Measurements from ENCODE around the gene FAM221B. TPM values are rescaled to one million over a fixed set of nuclear protein-coding genes. Genes with fewer than 3 reads are reported as not detected.

The FAM221B gene
- total RNA-seq, 1 donor from 2014 or later = not detected

DNA sequence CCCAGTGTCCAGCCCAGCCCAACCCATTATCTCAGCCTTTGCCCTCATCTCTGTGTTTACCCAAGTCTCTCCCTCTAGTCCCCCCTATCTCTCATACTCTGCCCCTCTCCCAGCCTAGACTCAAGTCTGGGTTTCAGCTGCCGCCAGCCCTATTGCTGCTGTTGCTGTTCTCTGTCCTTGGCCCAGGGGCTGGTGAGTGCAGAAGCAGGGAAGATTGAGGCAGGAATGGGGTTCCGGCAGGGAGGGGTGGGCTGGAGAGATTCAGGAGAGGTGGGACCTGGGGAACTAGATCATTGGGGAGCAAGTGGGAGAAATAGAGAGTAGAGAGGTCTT, 1.2 kb upstream of the FAM221B start:
- Mint-ChIP-seq H3K4me1 (ENCODE audit: low read depth) (peaks cover 47% of the 10 kb centered on the region), H3K27ac (ENCODE audit: unreplicated experiment) (peak overlapping the region; percentile 88)
- no peak for DNase-seq (ENCODE audit: low spot score)

DNA sequence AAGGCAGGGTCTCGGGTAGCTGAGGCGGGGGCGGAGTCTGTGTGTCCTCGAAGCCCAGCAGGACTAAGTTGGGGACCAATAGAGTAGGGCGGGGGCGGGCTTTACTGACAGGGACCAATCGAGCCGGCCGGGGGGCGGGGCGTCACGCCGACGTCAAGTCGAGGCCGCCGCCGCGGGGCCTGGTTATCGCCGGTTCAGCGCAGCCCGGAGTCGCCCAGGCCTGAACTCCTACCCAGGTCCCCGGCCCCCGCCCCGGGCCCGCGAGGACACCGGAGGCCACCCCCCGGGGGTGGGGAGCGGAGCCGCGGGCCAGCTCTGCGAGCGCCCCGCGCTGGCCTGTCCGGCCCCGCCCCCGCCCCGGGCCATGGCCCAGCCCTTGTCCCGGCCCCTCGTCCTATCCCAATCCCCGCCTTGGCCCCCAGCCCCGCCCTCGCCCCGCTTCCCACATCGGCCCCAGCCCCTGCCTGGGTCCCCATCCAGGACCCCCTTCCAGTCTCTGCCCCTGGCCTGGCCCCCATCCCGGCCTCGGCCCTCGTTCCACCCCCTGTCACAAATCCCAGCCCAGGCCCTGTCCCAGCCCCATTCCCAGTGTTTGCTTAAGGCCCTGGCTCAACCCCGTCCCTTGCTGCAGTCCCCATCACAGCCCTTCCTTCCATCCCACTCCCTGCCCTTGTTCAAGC, 692 bp upstream of the FAM221B start, which contains the start of gene TMEM8B:
Gene TMEM8B (plus strand): TSS at position 145 of the 680 bp plus-strand sequence. CDS start 220 bp downstream, at position 365.
- Mint-ChIP-seq H3K27ac (ENCODE audit: unreplicated experiment) (peak within 1 kb of the TSS; percentile 97), H3K4me3 (ENCODE audit: unreplicated experiment) (peak within 1 kb of the TSS; percentile 99), H3K36me3 (ENCODE audit: low read depth) (no peaks in the 10 kb centered on the region), H3K4me1 (ENCODE audit: low read depth) (peaks cover 43% of the 10 kb centered on the region), H3K9me3 (ENCODE audit: low read depth) (no peaks in the 10 kb centered on the region), H3K27me3 (ENCODE audit: low read depth) (no peaks in the 10 kb centered on the region)
- no peak for DNase-seq (ENCODE audit: low spot score)
- TF ChIP-seq, protein P1, sequence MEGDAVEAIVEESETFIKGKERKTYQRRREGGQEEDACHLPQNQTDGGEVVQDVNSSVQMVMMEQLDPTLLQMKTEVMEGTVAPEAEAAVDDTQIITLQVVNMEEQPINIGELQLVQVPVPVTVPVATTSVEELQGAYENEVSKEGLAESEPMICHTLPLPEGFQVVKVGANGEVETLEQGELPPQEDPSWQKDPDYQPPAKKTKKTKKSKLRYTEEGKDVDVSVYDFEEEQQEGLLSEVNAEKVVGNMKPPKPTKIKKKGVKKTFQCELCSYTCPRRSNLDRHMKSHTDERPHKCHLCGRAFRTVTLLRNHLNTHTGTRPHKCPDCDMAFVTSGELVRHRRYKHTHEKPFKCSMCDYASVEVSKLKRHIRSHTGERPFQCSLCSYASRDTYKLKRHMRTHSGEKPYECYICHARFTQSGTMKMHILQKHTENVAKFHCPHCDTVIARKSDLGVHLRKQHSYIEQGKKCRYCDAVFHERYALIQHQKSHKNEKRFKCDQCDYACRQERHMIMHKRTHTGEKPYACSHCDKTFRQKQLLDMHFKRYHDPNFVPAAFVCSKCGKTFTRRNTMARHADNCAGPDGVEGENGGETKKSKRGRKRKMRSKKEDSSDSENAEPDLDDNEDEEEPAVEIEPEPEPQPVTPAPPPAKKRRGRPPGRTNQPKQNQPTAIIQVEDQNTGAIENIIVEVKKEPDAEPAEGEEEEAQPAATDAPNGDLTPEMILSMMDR (IDR thresholded peaks at IDR 0.05) = no peak

More for the DNA sequence above, 1.2 kb upstream of the FAM221B start:
- no peaks in the 10 kb centered on the region for H3K27me3 Mint-ChIP-seq (ENCODE audit: low read depth)
- H3K4me3 Mint-ChIP-seq (ENCODE audit: unreplicated experiment) = peak overlapping the region; percentile 81
- H3K36me3 Mint-ChIP-seq (ENCODE audit: low read depth) = no peaks in the 10 kb centered on the region
- no peaks in the 10 kb centered on the region for H3K9me3 Mint-ChIP-seq (ENCODE audit: low read depth)
- TF ChIP-seq, protein P1 (IDR thresholded peaks at IDR 0.05) = no peak

DNA sequence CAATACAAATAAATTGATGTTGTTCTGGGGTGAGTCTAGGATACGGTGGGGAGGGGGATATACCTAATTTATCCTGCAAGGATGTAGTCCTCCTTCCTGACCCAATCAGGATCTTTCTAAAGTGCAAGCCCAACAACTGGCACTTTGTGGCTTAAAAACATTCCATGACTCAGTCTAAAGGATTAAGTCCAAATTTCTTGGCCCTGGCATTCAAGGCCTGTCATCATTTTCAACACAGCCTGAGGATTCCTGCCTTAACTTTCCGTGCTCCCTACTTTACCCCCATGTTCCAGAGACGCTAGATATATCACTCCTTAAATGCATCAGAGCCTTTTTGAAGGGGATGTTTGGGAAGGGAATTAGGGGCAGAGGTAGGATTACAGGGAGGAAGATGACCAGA, 1.0 kb downstream of the FAM221B start:
- Mint-ChIP-seq H3K4me3 (ENCODE audit: unreplicated experiment) (peak overlapping the region; percentile 39), H3K36me3 (ENCODE audit: low read depth) (no peaks in the 10 kb centered on the region), H3K27ac (ENCODE audit: unreplicated experiment) (peak overlapping the region; percentile 59), H3K9me3 (ENCODE audit: low read depth) (no peaks in the 10 kb centered on the region), H3K27me3 (ENCODE audit: low read depth) (no peaks in the 10 kb centered on the region), H3K4me1 (ENCODE audit: low read depth) (peaks cover 35% of the 10 kb centered on the region)
- TF ChIP-seq, protein P1 (IDR thresholded peaks at IDR 0.05) = no peak
- DNase-seq (ENCODE audit: low spot score) = no peak

DNA sequence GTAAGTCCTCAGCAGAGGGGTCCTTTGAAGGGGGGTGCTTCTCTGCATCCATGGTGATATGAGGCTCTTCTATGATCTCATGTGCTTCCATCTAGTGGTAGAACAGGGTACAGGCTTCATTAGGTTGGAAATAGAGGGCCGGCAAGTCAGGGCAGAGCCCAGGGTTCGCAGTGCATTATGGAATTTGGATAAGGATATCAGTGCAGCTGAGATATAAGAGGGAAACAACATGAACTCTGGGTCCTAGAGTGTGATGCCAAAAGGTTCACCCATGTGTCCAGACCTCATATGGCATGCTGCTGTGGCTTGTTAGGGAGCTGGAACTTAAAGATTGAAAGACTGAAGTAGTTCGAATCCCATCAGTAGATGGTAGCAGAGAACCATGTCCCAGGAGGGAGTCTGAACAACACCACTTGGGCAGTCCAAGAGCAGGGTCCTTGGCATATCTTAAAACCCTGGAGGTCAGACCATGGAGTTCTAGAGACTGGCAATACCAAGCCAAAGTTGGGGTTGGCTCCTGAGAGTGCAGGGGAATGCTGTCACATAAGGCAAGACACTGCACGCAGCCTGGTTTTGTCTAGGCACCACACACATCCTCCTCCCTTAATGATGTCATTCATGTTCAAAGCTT, 2.3 kb downstream of the FAM221B start:
- H3K4me3 Mint-ChIP-seq (ENCODE audit: unreplicated experiment) = no peak overlapping the region
- no peaks in the 10 kb centered on the region for H3K9me3 Mint-ChIP-seq (ENCODE audit: low read depth)
- TF ChIP-seq, protein P1 (IDR thresholded peaks at IDR 0.05) = peak; percentile 90
- H3K4me1 Mint-ChIP-seq (ENCODE audit: low read depth) = peaks cover 35% of the 10 kb centered on the region
- no peaks in the 10 kb centered on the region for H3K27me3 Mint-ChIP-seq (ENCODE audit: low read depth)
- no peak for DNase-seq (ENCODE audit: low spot score)
- H3K36me3 Mint-ChIP-seq (ENCODE audit: low read depth) = no peaks in the 10 kb centered on the region
- H3K27ac Mint-ChIP-seq (ENCODE audit: unreplicated experiment) = no peak overlapping the region

DNA sequence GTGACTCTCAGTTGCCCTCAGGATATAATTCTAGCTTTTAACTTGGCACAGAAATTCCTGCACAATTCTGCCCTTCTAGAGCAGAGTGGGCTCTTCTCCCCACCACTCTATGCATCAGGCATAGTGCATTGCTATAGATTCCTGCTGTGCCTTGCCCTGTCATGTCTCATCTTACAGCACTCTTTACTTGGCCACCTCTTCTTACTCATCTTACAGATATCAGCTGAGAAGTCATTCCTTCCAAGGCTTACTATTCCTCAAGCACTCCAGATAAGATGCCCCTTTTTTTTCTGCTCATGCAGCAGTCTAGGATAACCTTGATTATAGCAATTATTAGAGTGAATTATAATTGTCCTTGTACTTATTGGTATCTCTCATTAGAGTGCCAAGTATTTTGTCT, 5.6 kb downstream of the FAM221B start:
- H3K27ac Mint-ChIP-seq (ENCODE audit: unreplicated experiment) = no peak overlapping the region
- TF ChIP-seq, protein P1 (IDR thresholded peaks at IDR 0.05) = no peak
- H3K4me1 Mint-ChIP-seq (ENCODE audit: low read depth) = peaks cover 8% of the 10 kb centered on the region
- H3K36me3 Mint-ChIP-seq (ENCODE audit: low read depth) = no peaks in the 10 kb centered on the region
- no peak overlapping the region for H3K4me3 Mint-ChIP-seq (ENCODE audit: unreplicated experiment)
- H3K9me3 Mint-ChIP-seq (ENCODE audit: low read depth) = no peaks in the 10 kb centered on the region
- no peak for DNase-seq (ENCODE audit: low spot score)
- no peaks in the 10 kb centered on the region for H3K27me3 Mint-ChIP-seq (ENCODE audit: low read depth)
